Left cardiac atrium (tissue), 4 donors: Measurements from ENCODE around the gene ZBTB39. TPM values are rescaled to one million over a fixed set of nuclear protein-coding genes. Genes with fewer than 3 reads are reported as not detected.

ENCODE experiments used
- ATAC-seq, 2 donors: fragments of 200-7000 bp; cut with Tn5 transposase; one replicate each; pipeline ENCODE4 v1.9.1; 2020; ENCODE audit warnings: mild to moderate bottlenecking in 2 of 2, moderate library complexity in 2 of 2
- DNase-seq: peaks from one replicate; pipeline ENCODE4 v3.0.0-alpha.2; 2020
- intact Hi-C, 2 donors: fragments of 100-400 bp; cut with DNase I; formaldehyde crosslinking; loops; one replicate each; pipeline versions ENCODE4 v1.14.1 to v1.15.1; 2022 to 2023
- total RNA-seq, 2 donors: library from RNA; stranded (reverse); fragmentation: NEBNext Ultra II Directional; extraction: Animal tissue kit (Norgen Biotek cat#: 25700); gene quantifications; one replicate each; pipeline ENCODE4 v1.2.1, GENCODE V29; 2021
- donor health status: DM: no; HTN: yes; CAD: no.
- donor health status: DM: no; HTN: yes; CAD: no; lungs with severe emphysema.
- donor health status: DM: yes; HTN: yes; CAD: no.
- donor health status: Dilated cardiomyopathy.

ZBTB39 gene
- total RNA-seq, 2 donors from 2014 or later, result 3.8 to 4.5 TPM

DNA sequence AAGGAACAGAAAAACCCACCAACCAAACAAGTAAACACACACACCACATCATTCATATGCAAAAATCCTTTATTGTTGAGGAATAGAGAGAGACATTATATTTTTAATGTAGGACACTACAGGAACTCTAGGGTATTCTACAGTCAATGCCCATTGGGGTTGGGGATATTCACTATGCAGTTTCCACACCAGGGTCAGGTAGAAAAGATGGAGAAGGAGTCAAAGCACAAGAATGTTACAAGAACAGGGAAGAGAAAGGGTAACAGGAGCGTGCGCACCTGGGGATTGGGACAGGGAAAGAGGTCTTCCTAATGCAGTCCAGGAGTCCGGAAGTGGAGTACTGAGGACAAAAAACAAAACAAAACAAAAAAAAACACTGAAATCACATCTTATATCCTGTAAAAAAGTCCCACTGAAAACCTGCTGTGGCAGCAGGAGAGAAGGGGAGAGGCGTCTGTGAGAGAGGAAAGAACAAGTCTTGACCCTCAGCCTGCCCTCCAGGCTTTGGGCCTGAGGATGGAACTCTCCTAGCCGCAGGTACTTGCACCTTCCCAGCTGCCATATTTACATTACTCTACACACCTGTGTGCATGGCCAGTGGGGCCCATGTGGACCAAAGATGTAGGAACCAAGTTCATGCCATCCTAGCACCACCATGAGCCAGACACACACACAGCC lies 3.7 kb upstream of the ZBTB39 start:
- DNase-seq, result no peak
- ATAC-seq, result no peak
- intact Hi-C loops, result loop anchor here (2.0 to 5.0 kb wide), 2 partner anchors 51 to 52 kb away; no protein-coding TSS in a partner anchor

DNA sequence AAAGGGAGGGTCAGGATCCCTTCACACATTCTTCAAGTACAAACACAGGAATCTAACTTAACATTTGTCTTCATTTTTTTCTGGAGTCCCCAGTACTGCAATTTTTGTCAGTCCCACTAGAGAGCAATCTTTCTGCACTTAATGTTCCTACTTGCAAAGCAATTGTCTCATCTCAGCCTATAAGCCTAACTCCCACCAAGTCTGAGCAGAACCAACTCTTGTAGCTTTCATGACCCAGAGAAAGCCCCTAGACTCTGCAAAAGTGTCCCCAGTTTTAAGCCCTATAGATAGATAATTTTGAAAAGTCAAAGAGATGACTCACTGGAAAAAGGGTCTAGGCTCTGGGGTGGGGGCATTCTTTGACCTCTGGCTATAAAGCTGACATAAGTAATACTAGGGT lies 1.8 kb upstream of the ZBTB39 start:
- intact Hi-C loops, result loop anchor here in 1 of 2 donors (2.0 kb wide), 1 partner anchor 53 kb away; no protein-coding TSS in a partner anchor
- ATAC-seq (peak in 1 of 2 donors; percentile 24), DNase-seq (no peak)

DNA sequence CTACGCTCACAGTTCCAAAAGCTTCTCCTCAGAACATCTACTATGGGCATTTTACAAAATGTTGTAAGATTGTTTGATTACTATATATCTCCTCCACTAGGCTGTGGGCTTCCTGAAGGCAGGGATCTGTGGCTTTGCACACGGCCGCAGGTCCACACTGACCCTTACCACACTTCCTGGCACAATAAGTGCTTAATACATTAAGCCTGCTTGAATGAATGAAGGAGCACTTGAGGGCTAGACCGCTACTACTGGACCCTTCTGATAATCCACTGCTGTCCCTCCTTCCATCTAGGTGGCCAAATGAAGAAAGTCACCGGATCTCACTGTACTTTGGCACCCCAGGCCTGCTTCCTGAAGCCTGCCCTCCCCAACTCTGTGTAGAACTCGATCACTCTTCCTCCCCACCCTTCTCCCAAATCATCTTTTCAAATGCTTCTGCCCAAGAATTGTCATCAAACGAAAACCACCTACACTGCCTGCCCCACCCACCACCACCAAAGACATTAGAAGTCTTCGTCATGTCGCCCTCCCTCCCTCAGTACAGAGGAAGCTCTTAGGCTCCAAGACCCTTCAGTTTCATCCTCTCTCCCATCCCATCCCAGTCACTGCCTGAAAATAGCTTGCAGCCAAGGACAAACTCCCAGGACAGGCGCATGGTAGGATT lies 596 bp upstream of the ZBTB39 start:
- ATAC-seq, result no peak
- DNase-seq, result no peak
- intact Hi-C loops, result no loop called here

DNA sequence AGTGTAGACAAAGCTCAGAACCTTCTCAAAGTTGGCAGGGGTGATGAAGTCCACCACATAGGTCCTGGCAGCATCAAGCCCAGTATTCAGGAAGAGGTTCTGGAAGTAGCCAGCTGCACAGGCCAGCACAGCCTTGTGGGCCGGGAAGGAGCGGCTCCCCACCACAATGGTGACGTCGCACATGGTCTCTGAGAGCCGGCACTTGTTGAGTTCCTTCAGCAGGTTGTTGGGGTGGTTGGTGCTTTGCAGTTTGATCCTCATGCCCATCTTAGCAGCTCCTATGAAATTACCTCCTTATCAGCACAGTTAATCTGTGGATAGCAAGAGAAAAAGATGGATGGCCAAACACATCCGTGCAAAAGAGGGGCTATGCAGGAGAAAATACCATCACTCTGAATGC lies 1.7 kb downstream of the ZBTB39 start:
- DNase-seq (no peak), ATAC-seq (no peak)
- intact Hi-C loops, result loop anchor here in 1 of 2 donors (5.0 kb wide), 1 partner anchor 247 kb away; no protein-coding TSS in a partner anchor

DNA sequence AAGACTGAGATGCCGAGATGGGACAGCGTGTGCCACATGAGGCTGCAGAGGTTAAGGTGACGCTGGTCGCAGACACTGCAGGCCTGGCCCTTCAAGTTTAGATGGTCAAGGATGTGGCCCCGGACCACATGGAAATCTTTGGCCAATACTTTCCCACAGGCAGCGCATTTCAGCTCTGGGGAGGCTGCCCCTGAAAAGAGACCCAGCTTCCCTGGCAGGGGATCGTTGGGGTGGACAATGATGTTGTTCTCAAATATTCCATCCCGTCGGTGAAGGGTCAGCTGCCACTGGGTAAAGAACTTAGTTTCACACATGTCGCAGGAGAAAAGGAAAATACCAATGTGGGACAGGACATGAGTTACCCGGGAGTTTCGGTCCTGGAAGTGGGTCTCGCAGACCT lies 3.0 kb downstream of the ZBTB39 start:
- DNase-seq, result no peak
- intact Hi-C loops, result loop anchor here in 1 of 2 donors (5.0 kb wide), 1 partner anchor 246 kb away; no protein-coding TSS in a partner anchor
- ATAC-seq, result no peak

DNA sequence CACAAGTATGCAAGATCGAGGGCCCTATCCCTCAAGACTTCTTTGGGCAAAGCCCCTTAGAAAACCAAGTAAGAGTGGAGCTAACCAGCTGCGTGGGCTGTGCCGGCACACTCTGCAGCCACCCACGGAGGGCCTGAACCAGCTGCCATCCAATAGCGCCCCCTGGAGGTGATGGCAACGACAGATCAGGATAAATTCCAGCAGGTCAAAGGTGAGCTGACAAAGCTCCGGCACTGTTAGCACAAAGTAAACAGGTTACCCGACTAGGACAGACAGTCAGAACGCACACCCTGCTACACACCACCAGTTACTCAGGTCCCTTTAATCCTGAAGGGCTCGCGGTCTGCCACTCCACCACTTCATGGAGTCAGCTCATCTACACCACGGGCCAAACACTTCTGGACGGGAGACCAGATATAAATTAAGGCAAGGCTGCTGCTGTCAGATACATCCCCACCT lies 4.9 kb downstream of the ZBTB39 start:
- intact Hi-C loops, result loop anchor here in 1 of 2 donors (5.0 kb wide), 1 partner anchor 244 kb away; no protein-coding TSS in a partner anchor
- ATAC-seq, result peak; percentile 43 to 57
- DNase-seq, result peak; percentile 78

DNA sequence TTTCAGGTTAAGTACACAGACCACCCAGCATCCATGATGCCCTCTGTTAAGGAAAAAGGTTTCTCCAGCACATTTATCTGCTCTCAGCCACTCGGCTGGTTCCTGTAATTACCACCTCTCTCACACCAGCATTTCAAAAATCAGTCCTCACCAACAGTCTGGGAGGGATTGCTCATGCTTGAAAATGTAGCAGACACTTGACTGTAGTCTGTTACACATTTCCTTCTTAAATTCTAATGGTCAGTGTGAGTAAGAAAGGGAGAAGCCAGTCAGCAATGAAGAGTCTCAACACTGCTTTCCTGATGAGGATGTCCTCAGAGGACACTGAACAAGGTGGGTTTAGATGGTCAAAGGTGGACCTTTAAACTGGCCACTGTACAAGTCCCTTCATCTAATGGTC lies 6.0 kb downstream of the ZBTB39 start:
- DNase-seq (no peak), ATAC-seq (no peak)
- intact Hi-C loops, result loop anchor here in 1 of 2 donors (5.0 kb wide), 1 partner anchor 243 kb away; no protein-coding TSS in a partner anchor

DNA sequence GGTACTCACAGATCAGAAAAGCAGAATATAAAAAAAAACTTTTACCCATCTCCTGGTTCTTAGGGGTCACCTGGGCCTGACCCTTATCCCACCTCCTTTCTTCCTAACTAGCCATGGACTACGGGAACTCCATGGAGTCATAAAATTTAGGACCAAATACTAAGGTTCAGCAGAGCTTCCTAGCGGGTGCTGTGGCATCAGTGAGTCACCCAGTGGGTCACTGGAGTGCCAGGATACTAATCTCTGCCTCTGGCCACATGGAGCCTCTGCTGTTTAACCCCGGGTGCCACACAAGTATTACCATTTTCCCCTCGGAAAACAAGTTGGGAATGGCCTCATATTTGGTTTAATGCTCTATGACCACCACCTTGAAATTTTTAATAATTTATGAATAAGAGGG lies 6.9 kb downstream of the ZBTB39 start:
- intact Hi-C loops, result no loop called here
- ATAC-seq, result no peak
- no peak for DNase-seq

DNA sequence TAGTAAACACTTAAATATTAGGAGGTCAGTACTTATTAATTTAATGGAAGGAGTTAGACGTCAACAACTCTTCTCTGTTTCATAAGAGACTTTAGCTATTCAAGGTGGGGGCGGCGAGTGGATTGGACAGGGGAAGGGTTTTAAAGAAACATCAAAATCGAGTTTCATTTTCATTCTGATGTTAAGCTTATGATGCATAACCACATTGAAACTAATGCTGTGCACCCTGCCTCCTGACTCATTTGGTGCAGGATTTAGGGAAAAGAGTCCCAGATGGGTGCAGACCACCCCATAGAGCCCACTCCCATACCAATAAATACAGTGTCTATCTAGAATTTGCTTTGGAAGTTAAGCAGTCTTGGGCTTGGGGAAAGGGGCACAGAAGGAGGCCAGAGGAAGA lies 7.4 kb downstream of the ZBTB39 start:
- intact Hi-C loops, result no loop called here
- ATAC-seq (no peak), DNase-seq (no peak)

DNA sequence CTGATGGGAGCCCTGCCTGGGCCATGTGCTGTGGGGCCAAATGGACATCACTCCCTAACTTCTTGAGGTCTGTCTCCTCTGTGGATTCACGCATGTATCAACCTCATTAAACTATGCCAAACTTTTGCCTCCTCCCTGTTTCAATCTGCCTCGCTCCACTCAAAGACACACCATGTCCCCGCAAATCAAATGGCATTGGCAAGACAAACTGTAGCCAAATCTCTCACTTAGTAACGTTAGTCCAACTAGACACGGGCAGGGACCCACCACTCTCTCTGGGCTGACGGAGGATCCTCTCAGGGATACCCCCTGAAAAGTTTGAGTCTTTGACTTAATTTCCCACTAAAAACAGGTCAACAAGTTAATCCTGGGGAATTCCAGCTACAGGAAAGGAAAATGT lies 8.0 kb downstream of the ZBTB39 start:
- no peak for ATAC-seq
- intact Hi-C loops, result no loop called here
- no peak for DNase-seq

DNA sequence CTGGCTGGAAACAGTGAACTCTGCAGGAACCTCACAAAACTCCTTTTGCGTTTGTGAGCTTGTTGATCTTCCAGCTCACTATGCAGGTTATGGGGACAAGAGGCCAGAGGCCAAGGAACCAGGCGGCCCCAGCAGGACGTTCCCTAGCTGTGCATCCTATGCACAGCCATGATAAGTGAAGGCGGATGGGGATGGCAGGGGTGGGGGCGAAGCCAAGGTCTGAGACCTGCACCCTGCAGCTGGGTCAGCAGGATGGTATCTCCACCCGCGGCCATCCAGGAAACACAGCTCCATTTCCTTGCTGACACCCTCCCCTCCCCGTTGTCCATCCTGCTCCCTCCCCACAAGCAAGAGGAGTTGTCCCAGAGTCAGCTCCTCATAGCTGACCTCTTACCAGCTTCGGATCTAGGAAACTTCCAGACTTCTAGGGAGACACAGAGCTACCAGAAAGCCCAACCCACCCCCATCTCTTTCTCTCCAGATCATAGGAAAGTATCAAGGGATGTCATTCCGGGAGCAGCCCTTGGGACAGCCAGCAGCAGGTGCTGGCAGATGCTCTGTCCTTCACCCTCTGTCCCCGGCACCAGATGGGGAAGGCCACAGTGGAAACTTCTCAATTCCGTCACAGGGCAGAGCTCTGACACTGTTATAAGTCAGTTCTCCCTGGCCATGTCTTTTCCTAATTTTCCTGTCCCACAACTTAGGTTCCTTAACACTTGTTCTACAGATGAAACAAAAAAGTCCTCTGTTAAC lies 9.4 kb downstream of the ZBTB39 start:
- intact Hi-C loops, result no loop called here
- peak; percentile 5 to 32 for ATAC-seq
- DNase-seq, result no peak

DNA sequence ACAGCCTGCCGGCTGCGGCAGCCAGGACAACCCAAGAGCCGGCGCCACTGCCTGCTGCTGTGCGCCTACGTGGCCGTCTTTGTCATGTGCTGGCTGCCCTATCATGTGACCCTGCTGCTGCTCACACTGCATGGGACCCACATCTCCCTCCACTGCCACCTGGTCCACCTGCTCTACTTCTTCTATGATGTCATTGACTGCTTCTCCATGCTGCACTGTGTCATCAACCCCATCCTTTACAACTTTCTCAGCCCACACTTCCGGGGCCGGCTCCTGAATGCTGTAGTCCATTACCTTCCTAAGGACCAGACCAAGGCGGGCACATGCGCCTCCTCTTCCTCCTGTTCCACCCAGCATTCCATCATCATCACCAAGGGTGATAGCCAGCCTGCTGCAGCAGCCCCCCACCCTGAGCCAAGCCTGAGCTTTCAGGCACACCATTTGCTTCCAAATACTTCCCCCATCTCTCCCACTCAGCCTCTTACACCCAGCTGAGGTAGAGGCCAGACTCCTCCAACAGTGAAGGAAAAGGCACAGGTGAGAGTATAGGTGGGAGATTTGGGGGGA lies 10.3 kb downstream of the ZBTB39 start:
- intact Hi-C loops, result no loop called here
- ATAC-seq (no peak), DNase-seq (no peak)

DNA sequence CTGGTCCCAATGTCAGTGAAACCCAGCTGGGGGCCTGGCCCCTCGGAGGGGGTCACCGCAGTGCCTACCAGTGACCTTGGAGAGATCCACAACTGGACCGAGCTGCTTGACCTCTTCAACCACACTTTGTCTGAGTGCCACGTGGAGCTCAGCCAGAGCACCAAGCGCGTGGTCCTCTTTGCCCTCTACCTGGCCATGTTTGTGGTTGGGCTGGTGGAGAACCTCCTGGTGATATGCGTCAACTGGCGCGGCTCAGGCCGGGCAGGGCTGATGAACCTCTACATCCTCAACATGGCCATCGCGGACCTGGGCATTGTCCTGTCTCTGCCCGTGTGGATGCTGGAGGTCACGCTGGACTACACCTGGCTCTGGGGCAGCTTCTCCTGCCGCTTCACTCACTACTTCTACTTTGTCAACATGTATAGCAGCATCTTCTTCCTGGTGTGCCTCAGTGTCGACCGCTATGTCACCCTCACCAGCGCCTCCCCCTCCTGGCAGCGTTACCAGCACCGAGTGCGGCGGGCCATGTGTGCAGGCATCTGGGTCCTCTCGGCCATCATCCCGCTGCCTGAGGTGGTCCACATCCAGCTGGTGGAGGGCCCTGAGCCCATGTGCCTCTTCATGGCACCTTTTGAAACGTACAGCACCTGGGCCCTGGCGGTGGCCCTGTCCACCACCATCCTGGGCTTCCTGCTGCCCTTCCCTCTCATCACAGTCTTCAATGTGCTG lies 11.0 kb downstream of the ZBTB39 start:
- ATAC-seq, result no peak
- intact Hi-C loops, result no loop called here
- DNase-seq, result no peak

DNA sequence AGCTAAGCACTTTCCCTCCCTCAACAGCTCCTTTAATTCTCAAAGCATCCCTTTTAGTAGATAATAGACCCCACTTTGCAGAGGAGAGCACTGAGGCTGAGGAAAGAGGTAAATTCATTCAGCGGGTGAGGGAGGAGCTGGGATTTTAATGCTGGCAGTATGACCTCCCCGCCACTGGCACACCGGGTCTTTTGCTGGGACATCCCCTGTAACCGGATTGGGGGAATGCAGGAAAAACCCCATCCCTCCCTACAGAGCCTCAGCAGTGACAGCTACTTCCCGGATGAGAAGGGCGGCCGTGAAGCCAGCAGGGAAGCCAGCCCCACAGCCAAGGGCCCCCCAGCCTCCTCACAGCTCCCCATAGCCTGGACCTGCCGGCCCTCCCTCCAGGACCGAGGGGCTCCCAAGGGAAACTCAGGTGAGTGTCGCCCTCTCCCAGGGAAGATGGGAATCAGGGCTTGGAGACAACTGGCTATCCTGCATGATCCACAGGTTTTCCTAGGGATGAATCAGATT lies 12.1 kb downstream of the ZBTB39 start:
- intact Hi-C loops, result no loop called here
- no peak for ATAC-seq
- no peak for DNase-seq

DNA sequence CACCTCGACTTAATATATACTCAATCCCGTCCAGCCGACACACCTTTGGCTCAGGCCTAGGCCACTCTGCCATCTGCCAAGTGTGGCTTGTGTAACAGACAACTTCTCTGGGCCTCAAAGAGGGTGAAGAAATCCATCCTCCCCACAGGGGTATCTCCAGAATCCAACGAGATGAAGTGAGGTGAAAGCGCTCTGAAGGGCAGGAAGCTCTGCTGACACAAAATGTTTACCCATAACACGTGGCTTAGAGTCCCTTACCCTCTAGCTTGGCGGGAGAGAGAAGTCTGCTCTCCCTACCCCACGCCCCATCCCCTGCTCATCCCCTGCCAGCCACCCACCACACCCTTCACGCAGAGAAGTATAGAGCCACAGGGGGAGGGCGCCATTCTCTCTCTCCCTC lies 13.0 kb downstream of the ZBTB39 start:
- intact Hi-C loops, result no loop called here
- no peak for DNase-seq
- ATAC-seq, result no peak

DNA sequence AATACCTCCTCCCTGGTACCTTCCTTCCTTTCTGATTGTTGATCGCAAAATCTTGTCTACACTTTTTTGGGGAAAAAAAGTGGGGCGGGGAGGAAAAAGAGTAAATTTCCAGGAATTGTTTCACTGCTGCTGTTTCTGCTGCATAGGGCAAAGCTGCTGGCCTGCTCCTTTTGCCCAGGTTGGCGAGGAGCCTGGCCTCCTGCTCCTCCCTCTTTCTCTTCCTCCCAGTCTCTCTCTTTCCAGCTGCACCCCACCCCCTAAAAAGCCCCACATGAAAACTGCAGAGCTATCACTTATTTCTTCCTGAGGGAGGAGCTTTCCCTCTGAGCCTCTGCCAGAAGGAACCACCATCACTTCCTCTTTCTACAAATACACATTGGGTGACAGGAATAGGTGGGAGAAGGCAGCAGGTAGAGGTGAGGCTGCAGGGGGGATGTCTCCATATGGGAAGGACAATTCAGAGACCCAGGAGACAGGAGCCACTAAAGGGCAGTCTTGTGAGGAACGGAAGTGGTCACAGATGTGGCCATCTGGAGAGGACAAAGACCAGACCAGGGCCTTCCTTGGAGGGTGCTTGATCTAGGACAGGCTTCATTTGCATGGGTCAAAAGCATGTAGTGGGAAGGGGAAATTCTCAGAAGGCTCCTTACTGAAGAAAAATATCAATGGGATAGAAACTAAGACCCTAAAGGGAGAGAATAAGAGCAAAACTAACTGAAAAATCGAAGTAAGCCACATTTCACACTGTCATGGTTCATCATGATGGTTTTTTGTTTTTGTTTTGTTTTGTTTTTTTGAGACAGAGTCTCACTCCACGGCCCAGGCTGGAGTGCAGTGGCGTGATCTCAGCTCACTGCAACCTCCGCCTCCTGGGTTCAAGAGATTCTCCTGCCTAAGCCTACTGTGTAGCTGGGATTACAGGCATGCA lies 14.8 kb downstream of the ZBTB39 start:
- ATAC-seq (peak; percentile 64 to 76), DNase-seq (peak; percentile 65)
- intact Hi-C loops, result no loop called here

DNA sequence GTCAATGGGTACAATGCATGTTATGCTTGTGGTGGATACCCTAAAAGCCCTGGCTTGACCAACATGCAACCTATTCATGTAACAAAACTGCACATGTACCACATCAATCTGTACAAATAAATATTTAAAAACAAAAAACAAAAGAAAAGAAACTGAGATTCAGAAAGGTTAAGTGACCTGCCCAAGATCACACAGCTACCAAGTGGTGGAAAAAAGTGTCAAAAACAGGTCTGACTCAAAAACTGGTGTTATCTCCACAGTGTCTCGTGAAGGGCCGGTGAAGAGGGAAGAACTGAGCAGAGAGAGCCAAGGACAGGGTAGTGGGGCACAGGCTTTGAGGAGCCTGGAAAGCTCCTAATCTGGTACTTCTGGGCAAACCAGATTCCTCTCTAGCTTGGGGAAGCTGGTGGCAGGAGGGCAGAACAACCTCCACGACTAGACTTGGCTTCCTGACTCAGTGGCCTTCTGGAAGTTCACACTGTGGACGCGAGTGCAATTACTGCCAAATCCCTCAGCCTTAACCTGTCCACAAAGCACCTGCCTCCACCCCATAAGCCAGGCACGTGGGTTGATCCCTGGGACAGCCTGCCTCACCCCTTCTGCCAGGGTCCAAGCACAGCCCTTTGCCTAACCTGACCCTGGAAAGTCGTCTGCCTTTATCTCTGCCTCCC lies 15.6 kb downstream of the ZBTB39 start:
- DNase-seq (no peak), ATAC-seq (peak in 1 of 2 donors; percentile 13)
- intact Hi-C loops, result no loop called here
